HepG2 (cell line): ENCODE data around the gene ANKRD53. TPM values are rescaled to one million over a fixed set of nuclear protein-coding genes. Genes with fewer than 3 reads are reported as not detected.

Experiments used
- AGO1 ChIP-seq: fragments of 200-400 bp; formaldehyde crosslinking; IDR thresholded peaks from 2 replicates; pipeline ENCODE4 v1.6.1; 2017; ENCODE audit warnings: mild to moderate bottlenecking, low read depth, low read length, moderate library complexity; ENCODE audit not compliant: poor library complexity, severe bottlenecking
- BRD4 ChIP-seq: sonication (generic); formaldehyde crosslinking; IDR thresholded peaks from 2 replicates; pipeline ENCODE4 v1.4.0; 2020; ENCODE audit warnings: missing genetic modification reagents
- CAMTA2 ChIP-seq: sonication (generic); formaldehyde crosslinking; IDR thresholded peaks from 2 replicates; pipeline ENCODE4 v1.4.0; 2020; ENCODE audit warnings: mild to moderate bottlenecking, missing genetic modification reagents, borderline replicate concordance
- ETS1 ChIP-seq: sonication (generic); formaldehyde crosslinking; IDR thresholded peaks from 2 replicates; pipeline ENCODE4 v1.4.0; 2020; ENCODE audit warnings: missing genetic modification reagents
- HNRNPUL1 ChIP-seq: fragments of 200-400 bp; formaldehyde crosslinking; IDR thresholded peaks from 2 replicates; pipeline ENCODE4 v1.6.1; 2017; ENCODE audit warnings: low read depth, mild to moderate bottlenecking, low read length, moderate library complexity
- KLF13 ChIP-seq: sonication (generic); formaldehyde crosslinking; IDR thresholded peaks from 2 replicates; pipeline ENCODE4 v1.4.0; 2020; ENCODE audit warnings: mild to moderate bottlenecking, missing genetic modification reagents
- MTA3 ChIP-seq: sonication (generic); formaldehyde crosslinking; IDR thresholded peaks from 2 replicates; pipeline ENCODE4 v1.4.0; 2020; ENCODE audit warnings: missing genetic modification reagents
- PCBP2 ChIP-seq: fragments of 200-400 bp; formaldehyde crosslinking; optimal IDR thresholded peaks from 2 replicates; pipeline ENCODE3; 2018; ENCODE audit warnings: low read length, low read depth; ENCODE audit not compliant: poor library complexity, severe bottlenecking
- POLR2G ChIP-seq: fragments of 200-400 bp; formaldehyde crosslinking; IDR thresholded peaks from 2 replicates; pipeline ENCODE4 v1.6.1; 2018; ENCODE audit warnings: mild to moderate bottlenecking, low read depth, low read length, moderate library complexity
- RELA ChIP-seq: sonication (generic); formaldehyde crosslinking; IDR thresholded peaks from 2 replicates; pipeline ENCODE4 v1.4.0; 2020; ENCODE audit warnings: missing genetic modification reagents
- SAP130 ChIP-seq: IDR thresholded peaks from 2 replicates; pipeline ENCODE4 v1.6.1; 2016; ENCODE audit warnings: low read depth
- SKI ChIP-seq: fragments of 450-650 bp; IDR thresholded peaks from one replicate; pipeline ENCODE4 v1.6.1; 2018; ENCODE audit warnings: mild to moderate bottlenecking; ENCODE audit not compliant: partially characterized antibody
- ZC3H13 ChIP-seq: sonication (generic); formaldehyde crosslinking; IDR thresholded peaks from 2 replicates; pipeline ENCODE4 v1.8.1; 2023; ENCODE audit warnings: mild to moderate bottlenecking, missing genetic modification reagents, moderate library complexity
- ZFP62 ChIP-seq: sonication (generic); formaldehyde crosslinking; IDR thresholded peaks from 2 replicates; pipeline ENCODE4 v1.4.0; 2020; ENCODE audit warnings: missing genetic modification reagents
- ZNF256 ChIP-seq: sonication (generic); formaldehyde crosslinking; conservative IDR thresholded peaks from 2 replicates; pipeline ENCODE4 v1.4.0; 2020; ENCODE audit warnings: missing genetic modification reagents
- ZNF337 ChIP-seq: sonication (generic); formaldehyde crosslinking; IDR thresholded peaks from 2 replicates; pipeline ENCODE4 v1.5.1; 2020; ENCODE audit warnings: missing genetic modification reagents, low read depth, mild to moderate bottlenecking, borderline replicate concordance
- ZNF414 ChIP-seq: sonication (generic); formaldehyde crosslinking; IDR thresholded peaks from 2 replicates; pipeline ENCODE4 v1.5.0; 2020; ENCODE audit warnings: missing genetic modification reagents
- ZNF44 ChIP-seq: sonication (generic); formaldehyde crosslinking; IDR thresholded peaks from 2 replicates; pipeline ENCODE4 v1.5.1; 2020; ENCODE audit warnings: mild to moderate bottlenecking, missing genetic modification reagents
- ZNF644 ChIP-seq: IDR thresholded peaks from 2 replicates; pipeline ENCODE4 v1.6.1; 2016; ENCODE audit warnings: low read depth
- ZNF672 ChIP-seq: sonication (generic); formaldehyde crosslinking; IDR thresholded peaks from 2 replicates; pipeline ENCODE4 v1.8.1; 2022; ENCODE audit warnings: missing genetic modification reagents
- ZNF746 ChIP-seq: sonication (generic); formaldehyde crosslinking; IDR thresholded peaks from 2 replicates; pipeline ENCODE4 v1.8.0; 2022; ENCODE audit warnings: mild to moderate bottlenecking, missing genetic modification reagents
- ZNF749 ChIP-seq: sonication (generic); formaldehyde crosslinking; IDR thresholded peaks from 2 replicates; pipeline ENCODE4 v1.8.0; 2022; ENCODE audit warnings: mild to moderate bottlenecking, missing genetic modification reagents, moderate library complexity, borderline replicate concordance
- ZNF841 ChIP-seq: sonication (generic); formaldehyde crosslinking; IDR thresholded peaks from 2 replicates; pipeline ENCODE4 v1.8.1; 2023; ENCODE audit warnings: missing genetic modification reagents, borderline replicate concordance
- ZSCAN22 ChIP-seq: sonication (generic); formaldehyde crosslinking; IDR thresholded peaks from 2 replicates; pipeline ENCODE4 v1.4.0; 2020; ENCODE audit warnings: mild to moderate bottlenecking, missing genetic modification reagents
- polyA plus RNA-seq, 8 experiments: library from polyadenylated mRNA; depleted of rRNA in 3 of 8; stranded (reverse) in 7 of 8; unstranded in 1 of 8; fragments of >200 nt; fragmentation: Illumina TruSeq in 4 of 8; extraction: Trizol in 4 of 8; gene quantifications; 2 replicates each; pipeline versions ENCODE4 v1.2.1 to v1.2.3, GENCODE V29; 2011 to 2016; ENCODE audit warnings: low read depth in 4 of 8, missing spikeins in 1 of 8, mixed read lengths in 1 of 8; ENCODE audit not compliant: insufficient read depth in 1 of 8
- total RNA-seq, 5 experiments: library from RNA; depleted of rRNA; stranded (reverse); fragments of >200 nt; fragmentation: Illumina TruSeq; extraction: Trizol; gene quantifications; 2 replicates each; pipeline ENCODE4 v1.2.3, GENCODE V29; 2016; ENCODE audit warnings: low read depth in 1 of 5
- TF ChIP-seq, protein P1 (sequence below): sonication (generic); formaldehyde crosslinking; IDR thresholded peaks from 2 replicates; pipeline ENCODE4 v1.4.0; 2020; ENCODE audit warnings: missing genetic modification reagents, low read depth, mild to moderate bottlenecking, borderline replicate concordance
- TF ChIP-seq, protein P2 (sequence below): sonication (generic); formaldehyde crosslinking; IDR thresholded peaks from 2 replicates; pipeline ENCODE4 v1.5.1; 2020; ENCODE audit warnings: missing genetic modification reagents, mild to moderate bottlenecking, borderline replicate concordance
- TF ChIP-seq, protein P3 (sequence below): fragments of 450-650 bp; IDR thresholded peaks from 2 replicates; pipeline ENCODE4 v1.6.1; 2016

ANKRD53 gene
- total and polyA plus RNA-seq, 2 of the 13 experiments (the other 11 are each of a cell fraction or from before 2014, with no cell fraction given) = 0.15 TPM; not detected in 1

DNA sequence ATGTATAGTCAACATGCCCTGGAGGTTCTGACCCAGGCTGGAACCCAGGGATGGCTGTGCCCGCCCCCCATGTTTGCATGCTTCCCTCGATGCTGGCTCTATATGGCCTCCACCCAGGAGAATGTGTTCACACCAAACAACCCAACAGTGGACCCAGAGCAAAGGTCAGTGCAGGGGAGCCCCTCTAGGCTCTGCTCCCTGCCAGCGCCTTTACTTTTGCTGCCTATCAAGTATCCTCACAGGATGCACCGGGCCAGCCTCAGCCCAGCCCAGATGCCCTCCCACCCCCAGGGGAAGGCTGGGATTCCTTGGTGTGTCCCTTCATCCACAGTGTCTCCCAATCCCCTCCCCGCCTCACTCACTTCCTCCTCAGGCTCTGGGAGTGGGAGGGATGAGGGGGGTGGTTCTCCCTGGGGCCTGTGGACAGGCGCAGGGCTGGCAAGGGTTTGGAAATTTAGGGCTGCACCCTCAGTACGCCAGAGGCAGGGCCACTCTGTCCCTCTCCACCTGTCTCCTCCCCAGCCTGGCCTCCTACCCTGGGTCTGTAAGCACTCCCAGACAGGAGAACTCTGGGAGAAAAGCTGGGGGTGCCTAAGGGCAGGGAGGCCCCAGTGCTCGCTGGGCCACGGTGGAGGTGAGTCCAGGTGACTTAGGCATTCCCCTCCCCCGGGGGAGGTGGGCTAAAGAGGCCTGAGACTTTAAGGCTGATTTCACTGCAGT is 40.4 kb upstream of the ANKRD53 start (continued):
- TF ChIP-seq, protein P1, sequence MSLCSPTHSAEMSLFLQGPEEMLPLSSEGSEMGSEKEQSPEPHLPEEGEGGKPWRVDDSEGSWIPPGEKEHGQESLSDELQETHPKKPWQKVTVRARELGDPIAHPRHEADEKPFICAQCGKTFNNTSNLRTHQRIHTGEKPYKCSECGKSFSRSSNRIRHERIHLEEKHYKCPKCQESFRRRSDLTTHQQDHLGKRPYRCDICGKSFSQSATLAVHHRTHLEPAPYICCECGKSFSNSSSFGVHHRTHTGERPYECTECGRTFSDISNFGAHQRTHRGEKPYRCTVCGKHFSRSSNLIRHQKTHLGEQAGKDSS = no peak
- TF ChIP-seq ZFP62 (CRISPR knock-in tag) (no peak), ZNF644 (CRISPR knock-in tag) (peak; percentile 89), MTA3 (CRISPR knock-in tag) (no peak), ETS1 (CRISPR knock-in tag) (no peak), RELA (CRISPR knock-in tag) (no peak), POLR2G (no peak), ZNF44 (CRISPR knock-in tag) (0 out of 2 replicates have a peak, but pooled peaks have one; percentile 59), ZNF414 (no peak), ZSCAN22 (CRISPR knock-in tag) (no peak), PCBP2 (no peak), HNRNPUL1 (no peak), AGO1 (no peak), ZNF672 (no peak), SKI (no peak), ZNF337 (CRISPR knock-in tag) (no peak), ZNF749 (CRISPR knock-in tag) (no peak), ZC3H13 (CRISPR knock-in tag) (no peak), ZNF841 (no peak), KLF13 (no peak), CAMTA2 (no peak), ZNF256 (no peak), ZNF746 (CRISPR knock-in tag) (no peak), SAP130 (CRISPR knock-in tag) (no peak), BRD4 (no peak)
- TF ChIP-seq, protein P2, sequence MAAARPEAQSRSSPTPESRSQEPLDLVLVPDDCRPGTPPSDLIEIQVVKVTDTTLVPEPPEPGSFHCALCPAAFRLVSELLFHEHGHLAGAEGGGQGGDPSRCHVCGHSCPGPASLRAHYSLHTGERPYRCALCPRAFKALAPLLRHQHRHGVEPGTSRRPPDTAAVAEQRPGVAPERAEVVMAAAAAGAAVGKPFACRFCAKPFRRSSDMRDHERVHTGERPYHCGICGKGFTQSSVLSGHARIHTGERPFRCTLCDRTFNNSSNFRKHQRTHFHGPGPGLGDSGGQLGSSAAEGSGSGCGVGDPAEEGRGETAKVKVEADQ (CRISPR knock-in tag) = no peak
- TF ChIP-seq, protein P3, sequence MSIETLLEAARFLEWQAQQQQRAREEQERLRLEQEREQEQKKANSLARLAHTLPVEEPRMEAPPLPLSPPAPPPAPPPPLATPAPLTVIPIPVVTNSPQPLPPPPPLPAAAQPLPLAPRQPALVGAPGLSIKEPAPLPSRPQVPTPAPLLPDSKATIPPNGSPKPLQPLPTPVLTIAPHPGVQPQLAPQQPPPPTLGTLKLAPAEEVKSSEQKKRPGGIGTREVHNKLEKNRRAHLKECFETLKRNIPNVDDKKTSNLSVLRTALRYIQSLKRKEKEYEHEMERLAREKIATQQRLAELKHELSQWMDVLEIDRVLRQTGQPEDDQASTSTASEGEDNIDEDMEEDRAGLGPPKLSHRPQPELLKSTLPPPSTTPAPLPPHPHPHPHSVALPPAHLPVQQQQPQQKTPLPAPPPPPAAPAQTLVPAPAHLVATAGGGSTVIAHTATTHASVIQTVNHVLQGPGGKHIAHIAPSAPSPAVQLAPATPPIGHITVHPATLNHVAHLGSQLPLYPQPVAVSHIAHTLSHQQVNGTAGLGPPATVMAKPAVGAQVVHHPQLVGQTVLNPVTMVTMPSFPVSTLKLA = no peak
